A673 (cell line): ENCODE results near the gene LRR1.

ENCODE experiments used
- CTCF ChIP-seq: fragments of 300-800, 200-600 bp; sonication (generic); conservative IDR thresholded peaks from 2 replicates; pipeline ENCODE4 v1.5.1; 2017; ENCODE audit warnings: low read depth, mild to moderate bottlenecking, antibody characterized with exemption, low read length, moderate library complexity, mixed read lengths
- EZH2 ChIP-seq: fragments of 200-600 bp; sonication (generic); IDR thresholded peaks from 2 replicates; pipeline ENCODE4 v1.6.1; 2017; ENCODE audit warnings: borderline replicate concordance, low read depth, mild to moderate bottlenecking, mixed read lengths, antibody characterized with exemption, low read length; ENCODE audit not compliant: poor library complexity, severe bottlenecking

DNA sequence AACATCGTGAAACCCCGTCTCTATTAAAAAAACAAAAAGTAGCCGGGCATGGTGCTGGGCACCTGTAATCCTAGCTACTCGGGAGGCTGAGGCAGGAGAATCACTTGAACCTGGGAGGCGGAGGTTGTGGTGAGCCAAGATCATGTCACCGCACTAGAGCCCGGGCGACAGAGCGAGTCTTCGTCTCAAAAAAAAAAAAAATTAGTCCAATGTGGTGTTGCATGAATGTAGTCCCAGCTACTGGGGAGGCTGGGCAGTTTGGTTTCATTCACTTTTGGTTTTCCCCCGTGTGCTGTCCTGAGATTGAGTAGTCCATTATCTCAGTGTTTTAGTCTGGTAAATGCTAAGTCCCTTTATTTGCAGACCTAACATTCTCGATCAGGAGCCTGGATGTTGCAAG, 32.0 kb upstream of the LRR1 start:
- TF ChIP-seq CTCF, result no peak
- no peak for TF ChIP-seq EZH2
